GM12874 (cell line): ENCODE measurements around the gene DOCK1.

ENCODE experiments used
- TF ChIP-seq, protein P1 (sequence below): IDR thresholded peaks from 2 replicates; pipeline ENCODE4 v1.5.1; 2011; ENCODE audit warnings: low read depth, mild to moderate bottlenecking, control low read depth, low read length, moderate library complexity; ENCODE audit not compliant: insufficient read depth

The DOCK1 gene

DNA sequence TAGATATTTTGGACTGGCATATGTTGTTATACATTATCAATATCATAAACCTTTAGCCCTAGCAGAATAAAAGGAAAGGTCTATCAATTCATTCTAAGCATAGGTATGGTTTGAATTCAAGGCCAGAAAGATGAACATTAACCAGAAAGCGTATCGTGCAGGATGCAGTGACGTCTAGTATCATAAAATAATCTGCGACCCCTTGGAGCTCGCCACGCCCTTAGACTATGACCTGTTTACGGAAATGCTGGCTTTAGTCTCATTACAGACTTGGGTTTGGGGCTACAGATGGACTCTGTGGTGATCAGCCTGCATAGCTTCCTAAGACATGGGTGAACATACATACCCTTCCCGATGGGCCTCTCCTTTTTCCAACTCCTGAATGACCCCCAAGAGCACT lies 269.6 kb downstream of the DOCK1 start:
- TF ChIP-seq, protein P1, sequence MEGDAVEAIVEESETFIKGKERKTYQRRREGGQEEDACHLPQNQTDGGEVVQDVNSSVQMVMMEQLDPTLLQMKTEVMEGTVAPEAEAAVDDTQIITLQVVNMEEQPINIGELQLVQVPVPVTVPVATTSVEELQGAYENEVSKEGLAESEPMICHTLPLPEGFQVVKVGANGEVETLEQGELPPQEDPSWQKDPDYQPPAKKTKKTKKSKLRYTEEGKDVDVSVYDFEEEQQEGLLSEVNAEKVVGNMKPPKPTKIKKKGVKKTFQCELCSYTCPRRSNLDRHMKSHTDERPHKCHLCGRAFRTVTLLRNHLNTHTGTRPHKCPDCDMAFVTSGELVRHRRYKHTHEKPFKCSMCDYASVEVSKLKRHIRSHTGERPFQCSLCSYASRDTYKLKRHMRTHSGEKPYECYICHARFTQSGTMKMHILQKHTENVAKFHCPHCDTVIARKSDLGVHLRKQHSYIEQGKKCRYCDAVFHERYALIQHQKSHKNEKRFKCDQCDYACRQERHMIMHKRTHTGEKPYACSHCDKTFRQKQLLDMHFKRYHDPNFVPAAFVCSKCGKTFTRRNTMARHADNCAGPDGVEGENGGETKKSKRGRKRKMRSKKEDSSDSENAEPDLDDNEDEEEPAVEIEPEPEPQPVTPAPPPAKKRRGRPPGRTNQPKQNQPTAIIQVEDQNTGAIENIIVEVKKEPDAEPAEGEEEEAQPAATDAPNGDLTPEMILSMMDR = no peak

DNA sequence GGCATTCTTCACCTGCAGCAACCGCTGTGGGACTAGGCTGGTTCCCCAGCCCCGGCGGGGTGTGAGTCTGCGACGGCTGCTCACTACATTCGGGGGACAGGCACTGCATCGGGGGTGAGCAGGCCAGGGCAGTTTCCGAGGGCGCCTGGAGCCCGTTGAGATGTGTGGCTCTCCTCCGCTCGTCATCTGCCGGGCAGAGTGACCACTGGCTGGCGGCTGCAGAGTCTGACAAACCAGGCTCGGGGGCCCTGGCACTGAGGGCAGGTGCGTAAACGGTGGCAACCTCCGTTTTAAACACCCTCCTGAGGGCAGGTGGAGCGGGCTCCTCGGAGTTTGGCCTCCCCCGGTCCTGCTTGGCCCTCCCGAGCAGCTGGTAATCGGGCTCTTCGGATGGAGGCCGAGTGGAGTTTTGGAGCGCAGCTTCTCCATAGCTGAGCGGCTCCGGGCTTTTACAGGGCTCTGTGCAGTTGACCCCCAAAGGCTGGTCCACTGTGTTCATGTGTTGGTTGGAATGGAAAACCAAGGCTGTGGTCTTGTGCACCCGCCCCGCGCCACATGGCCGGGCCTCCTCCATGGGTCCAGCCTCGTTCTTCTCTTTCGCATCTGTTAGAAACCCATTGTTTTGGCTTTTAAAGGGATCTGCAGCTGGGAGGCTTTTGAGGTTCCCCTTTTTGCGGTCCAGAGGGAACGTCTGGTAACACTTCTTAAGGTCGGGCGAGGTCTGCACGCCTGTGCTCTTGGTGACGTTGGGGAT lies 270.3 kb downstream of the DOCK1 start:
- TF ChIP-seq, protein P1 = no peak

DNA sequence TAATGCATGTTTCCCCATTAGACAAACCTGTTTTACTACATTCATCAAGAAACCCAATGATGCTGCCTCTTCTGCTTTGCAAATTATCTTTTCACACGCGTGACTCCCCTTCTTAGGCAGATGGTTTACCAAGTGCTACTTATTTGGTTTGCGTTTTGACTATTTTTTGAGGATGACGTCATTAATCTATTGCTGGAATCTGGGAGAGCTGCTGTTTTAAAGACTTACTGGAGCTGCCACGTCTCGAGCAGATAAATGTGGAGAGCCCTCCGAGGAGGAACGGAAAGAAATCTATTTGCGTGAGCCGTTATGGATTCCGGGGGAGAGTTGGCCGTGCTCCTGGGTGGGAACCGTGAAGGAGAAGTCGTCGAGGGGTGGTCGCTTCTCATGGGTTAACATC lies 271.4 kb downstream of the DOCK1 start:
- TF ChIP-seq, protein P1 = no peak

DNA sequence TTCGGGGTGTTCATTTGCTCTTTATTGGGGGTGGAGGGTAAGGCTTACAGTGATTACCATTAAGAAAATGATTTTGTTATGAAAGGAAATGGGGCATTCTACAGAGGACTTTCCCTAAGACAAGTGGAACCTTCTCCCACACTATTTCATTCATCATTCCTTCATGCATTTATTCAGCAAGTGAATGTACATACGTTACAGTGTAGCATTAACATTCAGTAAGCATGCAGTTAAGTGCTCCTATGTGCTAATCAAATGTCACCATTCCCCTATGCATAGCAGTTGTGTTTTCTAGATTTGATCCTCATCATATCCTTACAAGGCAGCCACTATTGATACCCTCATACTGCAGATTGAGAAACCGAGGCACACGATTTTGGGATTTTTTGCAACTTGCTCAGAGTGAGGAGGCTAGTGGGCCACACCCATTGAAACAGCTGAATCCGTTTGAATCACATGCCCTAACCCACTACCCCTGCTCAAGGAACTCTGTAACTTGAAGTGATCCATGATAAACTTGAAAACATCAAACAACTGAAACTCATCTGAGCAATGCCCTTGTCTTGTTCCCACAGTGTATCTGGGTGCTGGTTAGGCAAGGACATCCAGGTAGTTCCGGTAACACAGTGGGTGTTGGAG lies 274.5 kb downstream of the DOCK1 start:
- TF ChIP-seq, protein P1 = no peak

DNA sequence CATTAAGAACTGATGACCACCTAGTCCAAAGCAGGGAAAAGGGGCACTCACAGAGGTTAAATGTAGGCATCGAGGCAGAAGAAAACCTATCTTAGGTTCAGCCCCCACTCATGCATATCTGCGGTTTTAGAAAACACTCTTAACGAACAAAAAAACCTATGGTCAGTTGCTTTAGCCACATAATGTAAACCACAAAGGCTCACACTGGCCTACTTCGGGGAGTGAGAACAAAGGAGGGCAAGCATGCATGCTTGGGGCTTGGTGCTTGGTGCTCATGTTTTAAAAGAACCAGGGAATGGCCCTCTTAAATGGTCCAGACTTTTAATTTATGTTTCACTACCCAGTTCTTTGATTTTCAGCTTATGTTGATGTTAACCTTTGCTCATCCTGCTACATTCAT lies 276.9 kb downstream of the DOCK1 start:
- TF ChIP-seq, protein P1 = no peak

DNA sequence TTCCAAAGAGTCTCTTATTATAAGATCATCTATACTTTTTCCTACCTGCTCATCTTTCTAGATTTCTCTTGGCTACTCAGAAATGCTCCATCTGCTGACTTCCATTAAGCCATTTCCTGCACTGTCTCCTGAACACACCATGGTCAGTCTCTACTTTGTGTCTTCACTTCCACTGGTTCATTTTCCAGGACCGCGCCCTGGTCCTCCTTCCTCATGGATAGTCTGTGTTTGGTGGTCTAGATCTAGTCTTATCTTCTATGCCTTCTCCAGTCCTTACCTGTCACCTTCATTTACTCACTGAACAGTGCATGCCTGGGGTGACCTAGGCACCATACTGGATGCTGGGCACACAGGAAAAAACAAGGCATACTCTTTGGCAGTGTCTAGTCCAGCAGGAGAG lies 279.4 kb downstream of the DOCK1 start:
- TF ChIP-seq, protein P1 = no peak

DNA sequence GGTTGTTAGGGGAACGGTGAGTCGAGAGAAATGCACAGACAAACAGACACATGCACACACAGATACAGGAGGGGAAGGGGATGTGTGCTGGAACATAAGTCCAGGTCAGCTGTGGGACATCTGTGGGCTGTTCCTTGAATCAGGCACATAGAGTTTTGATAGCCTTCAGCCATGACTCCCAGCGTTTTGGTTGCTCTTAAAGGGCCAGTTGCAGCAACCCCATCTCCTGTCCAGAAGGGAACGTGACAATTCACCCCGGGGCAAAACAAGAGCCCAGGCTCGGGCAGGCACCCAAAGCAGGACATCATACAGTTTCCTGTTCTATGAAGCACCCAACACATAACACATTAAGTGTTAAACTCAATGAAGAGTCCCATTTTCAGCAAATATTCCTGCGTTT lies 281.6 kb downstream of the DOCK1 start:
- TF ChIP-seq, protein P1 = no peak
